ENCODE measurements around the gene ZSCAN16.

ZSCAN16 gene

DNA sequence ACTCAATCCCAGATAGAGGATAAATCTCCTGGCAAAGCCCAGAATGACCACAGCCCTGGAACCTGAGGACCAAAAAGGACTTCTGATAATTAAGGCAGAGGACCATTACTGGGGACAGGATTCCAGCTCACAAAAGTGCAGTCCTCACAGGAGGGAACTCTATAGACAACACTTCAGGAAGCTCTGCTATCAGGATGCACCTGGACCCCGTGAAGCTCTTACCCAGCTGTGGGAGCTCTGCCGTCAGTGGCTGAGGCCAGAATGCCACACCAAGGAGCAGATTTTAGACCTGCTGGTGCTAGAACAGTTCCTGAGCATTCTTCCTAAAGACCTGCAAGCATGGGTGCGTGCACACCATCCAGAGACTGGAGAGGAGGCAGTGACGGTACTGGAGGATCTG, 992 bp downstream of the ZSCAN16 start:
- no peak for TF ChIP-seq EZH2phosphoT487 (IDR thresholded peaks at IDR 0.05; ENCODE audit: low read length)
- TF ChIP-seq EZH2 (optimal IDR thresholded peaks at IDR 0.05; ENCODE audit: low read depth, low read length) = no peak
- TF ChIP-seq, protein P1, sequence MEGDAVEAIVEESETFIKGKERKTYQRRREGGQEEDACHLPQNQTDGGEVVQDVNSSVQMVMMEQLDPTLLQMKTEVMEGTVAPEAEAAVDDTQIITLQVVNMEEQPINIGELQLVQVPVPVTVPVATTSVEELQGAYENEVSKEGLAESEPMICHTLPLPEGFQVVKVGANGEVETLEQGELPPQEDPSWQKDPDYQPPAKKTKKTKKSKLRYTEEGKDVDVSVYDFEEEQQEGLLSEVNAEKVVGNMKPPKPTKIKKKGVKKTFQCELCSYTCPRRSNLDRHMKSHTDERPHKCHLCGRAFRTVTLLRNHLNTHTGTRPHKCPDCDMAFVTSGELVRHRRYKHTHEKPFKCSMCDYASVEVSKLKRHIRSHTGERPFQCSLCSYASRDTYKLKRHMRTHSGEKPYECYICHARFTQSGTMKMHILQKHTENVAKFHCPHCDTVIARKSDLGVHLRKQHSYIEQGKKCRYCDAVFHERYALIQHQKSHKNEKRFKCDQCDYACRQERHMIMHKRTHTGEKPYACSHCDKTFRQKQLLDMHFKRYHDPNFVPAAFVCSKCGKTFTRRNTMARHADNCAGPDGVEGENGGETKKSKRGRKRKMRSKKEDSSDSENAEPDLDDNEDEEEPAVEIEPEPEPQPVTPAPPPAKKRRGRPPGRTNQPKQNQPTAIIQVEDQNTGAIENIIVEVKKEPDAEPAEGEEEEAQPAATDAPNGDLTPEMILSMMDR (IDR thresholded peaks at IDR 0.05; ENCODE audit: low read length) = no peak
- H4K20me1 ChIP-seq (ENCODE audit: insufficient read depth, low read length) = no peaks in the 10 kb centered on the region
- no peaks in the 10 kb centered on the region for H3K27me3 ChIP-seq (replicated peaks; ENCODE audit: insufficient read depth, low read length)
- peak overlapping the region; percentile 93 for H3K4me2 ChIP-seq (ENCODE audit: low read depth, low read length)
- no peaks in the 10 kb centered on the region for H3K9me2 ChIP-seq (replicated peaks; ENCODE audit: insufficient read depth, low read length)
- no peaks in the 10 kb centered on the region; the same call in 1 of the 2 replicates for H3K36me3 ChIP-seq (replicated peaks; ENCODE audit: insufficient read depth, low read length)
- no peaks in the 10 kb centered on the region for H3K9me3 ChIP-seq (replicated peaks; ENCODE audit: insufficient read depth, low read length)
- peak overlapping the region; percentile 60; the same call in 1 of the 2 replicates for H3K9ac ChIP-seq (ENCODE audit: low read length)
- no peak for DNase-seq
- peaks cover 15% of the 10 kb centered on the region for H3K4me1 ChIP-seq (ENCODE audit: low read length)
- peaks cover 53% of the 10 kb centered on the region for H3K79me2 ChIP-seq (ENCODE audit: low read length)
- H3K27ac ChIP-seq (ENCODE audit: low read length) = peak overlapping the region; percentile 55; the same call in 1 of the 2 replicates
- H3F3A ChIP-seq (ENCODE audit: insufficient read depth, low read length) = peaks cover 10% of the 10 kb centered on the region
- H3K4me3 ChIP-seq (ENCODE audit: low read length) = peak overlapping the region; percentile 74
- 0 out of 2 replicates have a peak overlapping the region, but pooled peaks have one; percentile 87 for H2AFZ ChIP-seq (ENCODE audit: low read length)

DNA sequence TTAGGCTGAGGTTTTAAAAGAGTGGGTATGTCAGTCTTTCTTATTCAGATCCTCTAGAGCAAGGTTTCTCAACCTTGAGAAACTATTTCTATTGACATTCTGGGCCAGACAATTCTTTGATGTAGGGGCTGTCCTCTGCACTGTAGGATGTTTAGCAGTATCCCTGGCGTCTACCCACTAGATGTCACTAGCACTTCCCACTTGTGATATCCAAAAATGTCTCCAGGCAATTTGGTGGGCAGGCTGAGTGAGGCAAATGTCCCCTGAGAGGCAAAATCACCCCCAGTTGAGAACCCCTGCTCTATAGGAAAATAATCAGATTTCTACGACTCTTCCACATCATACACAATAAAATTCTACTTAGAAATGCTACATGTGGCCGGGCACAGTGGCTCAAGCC, 9.6 kb downstream of the ZSCAN16 start:
- Histone ChIP-seq H3K4me3 (ENCODE audit: low read length) (no peak overlapping the region), H3K4me1 (ENCODE audit: low read length) (peaks cover 18% of the 10 kb centered on the region), H4K20me1 (ENCODE audit: insufficient read depth, low read length) (no peaks in the 10 kb centered on the region), H3K79me2 (ENCODE audit: low read length) (peaks cover 66% of the 10 kb centered on the region), H3K27me3 (replicated peaks; ENCODE audit: insufficient read depth, low read length) (no peaks in the 10 kb centered on the region), H3K36me3 (replicated peaks; ENCODE audit: insufficient read depth, low read length) (no peaks in the 10 kb centered on the region; the same call in 1 of the 2 replicates), H3K9me3 (replicated peaks; ENCODE audit: insufficient read depth, low read length) (no peaks in the 10 kb centered on the region), H3F3A (ENCODE audit: insufficient read depth, low read length) (peaks cover 13% of the 10 kb centered on the region), H3K9ac (ENCODE audit: low read length) (no peak overlapping the region), H2AFZ (ENCODE audit: low read length) (no peak overlapping the region), H3K4me2 (ENCODE audit: low read depth, low read length) (no peak overlapping the region), H3K27ac (ENCODE audit: low read length) (no peak overlapping the region), H3K9me2 (replicated peaks; ENCODE audit: insufficient read depth, low read length) (no peaks in the 10 kb centered on the region)
- DNase-seq = peak; percentile 38
- TF ChIP-seq, protein P1 (IDR thresholded peaks at IDR 0.05; ENCODE audit: low read length) = peak; percentile 46
- no peak for TF ChIP-seq EZH2 (optimal IDR thresholded peaks at IDR 0.05; ENCODE audit: low read depth, low read length)
- TF ChIP-seq EZH2phosphoT487 (IDR thresholded peaks at IDR 0.05; ENCODE audit: low read length) = no peak

DNA sequence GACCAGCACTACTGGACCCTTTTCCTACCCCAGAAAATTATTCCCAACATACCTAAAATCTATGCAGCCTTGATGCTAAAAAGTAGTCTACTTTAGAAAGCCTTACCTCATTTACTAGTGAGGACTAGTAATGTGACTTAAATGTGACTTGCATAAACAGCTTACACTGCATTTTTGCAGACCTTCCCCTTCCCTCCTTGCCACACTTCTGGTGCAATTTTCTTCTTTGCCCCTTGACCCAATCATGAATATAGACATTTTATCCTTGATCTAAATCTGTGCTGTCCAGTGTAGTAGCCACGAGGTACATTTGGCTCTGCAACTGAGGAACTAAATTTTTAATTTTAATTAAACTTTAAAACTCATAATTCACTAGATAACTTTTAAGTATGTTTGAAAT, 10.3 kb downstream of the ZSCAN16 start:
- H3F3A ChIP-seq (ENCODE audit: insufficient read depth, low read length) = peaks cover 13% of the 10 kb centered on the region
- H3K4me3 ChIP-seq (ENCODE audit: low read length) = no peak overlapping the region
- no peak for TF ChIP-seq EZH2 (optimal IDR thresholded peaks at IDR 0.05; ENCODE audit: low read depth, low read length)
- TF ChIP-seq EZH2phosphoT487 (IDR thresholded peaks at IDR 0.05; ENCODE audit: low read length) = no peak
- TF ChIP-seq, protein P1 (IDR thresholded peaks at IDR 0.05; ENCODE audit: low read length) = no peak
- no peaks in the 10 kb centered on the region for H3K9me3 ChIP-seq (replicated peaks; ENCODE audit: insufficient read depth, low read length)
- H4K20me1 ChIP-seq (ENCODE audit: insufficient read depth, low read length) = no peaks in the 10 kb centered on the region
- peaks cover 59% of the 10 kb centered on the region for H3K79me2 ChIP-seq (ENCODE audit: low read length)
- no peaks in the 10 kb centered on the region for H3K36me3 ChIP-seq (replicated peaks; ENCODE audit: insufficient read depth, low read length)
- no peak overlapping the region for H3K9ac ChIP-seq (ENCODE audit: low read length)
- peaks cover 18% of the 10 kb centered on the region for H3K4me1 ChIP-seq (ENCODE audit: low read length)
- H3K4me2 ChIP-seq (ENCODE audit: low read depth, low read length) = no peak overlapping the region
- no peak for DNase-seq
- H3K27ac ChIP-seq (ENCODE audit: low read length) = no peak overlapping the region
- no peak overlapping the region for H2AFZ ChIP-seq (ENCODE audit: low read length)
- no peaks in the 10 kb centered on the region for H3K9me2 ChIP-seq (replicated peaks; ENCODE audit: insufficient read depth, low read length)
- H3K27me3 ChIP-seq (replicated peaks; ENCODE audit: insufficient read depth, low read length) = no peaks in the 10 kb centered on the region
